HCT116 (cell line): Measurements from ENCODE around the gene ASMTL. TPM values are rescaled to one million over a fixed set of nuclear protein-coding genes. Genes with fewer than 3 reads are reported as not detected.

Experiments
- ATAC-seq: fragments of 200-7000 bp; cut with Tn5 transposase; 2 replicates; pipeline ENCODE4 v1.9.1; 2020; ENCODE audit warnings: mild to moderate bottlenecking, moderate library complexity
- BruUV-seq: library from RNA; stranded (reverse); fragments of 400-500 nt; replicated peaks from 2 replicates; lab custom pipeline; 2021; lab: Mats Ljungman, UMichigan
- CTCF ChIA-PET: fragments of 300-600 bp; sonication (Branson Sonifier 250); formaldehyde crosslinking; loops from one replicate; lab custom pipeline; 2021; ENCODE audit warnings: antibody characterized with exemption; lab: Charles Lee
- POLR2A ChIA-PET: fragments of 300-600, 350-600 bp; sonication (Branson Sonifier 250); formaldehyde crosslinking; loops from one replicate; lab custom pipeline; 2021; ENCODE audit warnings: antibody characterized with exemption; lab: Charles Lee
- RAD21 ChIA-PET, 2 experiments: fragments of 300-600 bp; sonication (Branson Sonifier 250); formaldehyde crosslinking; loops; one replicate each; lab custom pipeline; 2023; ENCODE audit warnings: low total read pairs in 2 of 2; ENCODE audit not compliant: uncharacterized antibody in 2 of 2, unreplicated experiment in 2 of 2, low non-redundant PET in 1 of 2; lab: Charles Lee
- DNase-seq: peaks from one replicate; pipeline ENCODE4 v3.0.0-alpha.2; 2010; ENCODE audit warnings: low read depth, low spot score
- H2AFZ ChIP-seq: fragments of 200-600 bp; shearing (Covaris generic), sonication (generic); 2 replicates; pipeline ENCODE4 v1.6.1; 2017; ENCODE audit warnings: low read depth, mixed run types, mixed read lengths, antibody characterized with exemption, low read length; ENCODE audit not compliant: poor library complexity, severe bottlenecking
- H3K27ac ChIP-seq: 2 replicates; pipeline ENCODE4 v1.5.1; 2012; ENCODE audit warnings: low read depth, low read length
- H3K27me3 ChIP-seq: fragments of 200-600 bp; sonication (generic); 2 replicates; pipeline ENCODE4 v1.6.1; 2016; ENCODE audit warnings: mixed run types, low read length, mixed read lengths; ENCODE audit not compliant: insufficient read depth
- H3K36me3 ChIP-seq, 2 experiments: fragments of 200-500 bp in 1 of 2; fragments of 200-600 bp in 1 of 2; sonication (Bioruptor generic) in 1 of 2; sonication (generic) in 1 of 2; 2 replicates each; pipeline versions ENCODE4 v1.5.1 to v1.6.1; 2014 to 2016; ENCODE audit warnings: low read length in 2 of 2, inconsistent platforms in 1 of 2, mixed read lengths in 1 of 2, mixed run types in 1 of 2; ENCODE audit not compliant: insufficient read depth in 2 of 2, control insufficient read depth in 1 of 2
- H3K4me1 ChIP-seq, 2 experiments: fragments of 200-600 bp in 1 of 2; sonication (generic) in 1 of 2; 2 replicates each; pipeline versions ENCODE4 v1.5.1 to v1.6.1; 2012 to 2017; ENCODE audit warnings: low read length in 2 of 2, inconsistent platforms in 1 of 2, mild to moderate bottlenecking in 1 of 2, mixed read lengths in 1 of 2, mixed run types in 1 of 2, moderate library complexity in 1 of 2; ENCODE audit not compliant: insufficient read depth in 2 of 2, control insufficient read depth in 1 of 2
- H3K4me2 ChIP-seq: fragments of 200-600 bp; sonication (generic); 2 replicates; pipeline ENCODE4 v1.6.1; 2017; ENCODE audit warnings: mixed run types, low read length, mixed read lengths
- H3K4me3 ChIP-seq, 2 experiments: fragments of 200-600 bp in 1 of 2; sonication (generic) in 1 of 2; replicated peaks in 1 of 2; 2 replicates each; pipeline ENCODE4 v1.5.1; 2011 to 2016; ENCODE audit warnings: low read length in 2 of 2, control low read depth in 1 of 2, low read depth in 1 of 2, mild to moderate bottlenecking in 1 of 2, mixed read lengths in 1 of 2, mixed run types in 1 of 2
- H3K79me2 ChIP-seq: fragments of 200-600 bp; sonication (generic); 2 replicates; pipeline ENCODE4 v1.6.1; 2017; ENCODE audit warnings: mild to moderate bottlenecking, mixed run types, low read length, moderate library complexity, mixed read lengths; ENCODE audit not compliant: insufficient read depth
- H3K9ac ChIP-seq: fragments of 200-600 bp; sonication (generic); 2 replicates; pipeline ENCODE4 v1.6.1; 2016; ENCODE audit warnings: low read length, mixed read lengths
- H3K9me2 ChIP-seq: fragments of 200-600 bp; sonication (generic), shearing (Covaris generic); 2 replicates; pipeline ENCODE4 v1.6.1; 2017; ENCODE audit warnings: mixed run types, mild to moderate bottlenecking, moderate library complexity; ENCODE audit not compliant: insufficient read depth
- H3K9me3 ChIP-seq, 2 experiments: fragments of 200-500 bp in 1 of 2; fragments of 200-600 bp in 1 of 2; sonication (Bioruptor generic) in 1 of 2; sonication (generic) in 1 of 2; 2 replicates each; pipeline ENCODE4 v1.6.1; 2014 to 2017; ENCODE audit warnings: low read length in 2 of 2, mixed read lengths in 2 of 2, inconsistent platforms in 1 of 2, low read depth in 1 of 2, mild to moderate bottlenecking in 1 of 2, mixed run types in 1 of 2, moderate library complexity in 1 of 2; ENCODE audit not compliant: control insufficient read depth in 1 of 2, insufficient read depth in 1 of 2
- H4K20me1 ChIP-seq: fragments of 200-600 bp; sonication (generic), shearing (Covaris generic); 2 replicates; pipeline ENCODE4 v1.6.1; 2017; ENCODE audit warnings: mixed run types, mild to moderate bottlenecking, moderate library complexity; ENCODE audit not compliant: insufficient read depth
- CBX3 ChIP-seq: IDR thresholded peaks from 2 replicates; pipeline ENCODE4 v1.6.1; 2012; ENCODE audit warnings: low read depth
- CTCF ChIP-seq, 3 experiments: fragments of 200-600 bp in 1 of 3; sonication (generic) in 1 of 3; IDR thresholded peaks in 2 of 3; conservative IDR thresholded peaks in 1 of 3; 2 replicates each; pipeline ENCODE4 v1.5.1; 2012 to 2017; ENCODE audit warnings: low read depth in 2 of 3, low read length in 2 of 3, antibody characterized with exemption in 1 of 3, borderline replicate concordance in 1 of 3, control low read depth in 1 of 3, mild to moderate bottlenecking in 1 of 3, mixed read lengths in 1 of 3, mixed run types in 1 of 3, moderate library complexity in 1 of 3; ENCODE audit not compliant: insufficient read depth in 1 of 3
- MAX ChIP-seq: IDR thresholded peaks from 2 replicates; pipeline ENCODE4 v1.6.1; 2012
- SP1 ChIP-seq: IDR thresholded peaks from 2 replicates; pipeline ENCODE4 v1.6.1; 2012; ENCODE audit warnings: low read depth
- TCF7L2 ChIP-seq: IDR thresholded peaks from 2 replicates; pipeline ENCODE4 v1.7.0; 2011; ENCODE audit warnings: borderline replicate concordance, inconsistent platforms; ENCODE audit not compliant: insufficient read depth, insufficient read length; ENCODE audit errors: extremely low read depth
- ZBTB33 ChIP-seq: IDR thresholded peaks from 2 replicates; pipeline ENCODE4 v1.6.1; 2011; ENCODE audit warnings: mild to moderate bottlenecking, low read length, moderate library complexity; ENCODE audit not compliant: insufficient replicate concordance; ENCODE audit errors: extremely low read depth
- intact Hi-C: fragments of 100-400 bp; cut with micrococcal nuclease; formaldehyde crosslinking; loops from 2 replicates; pipeline ENCODE4 v1.10.0; 2022
- total RNA-seq: library from RNA; stranded (reverse); gene quantifications from one replicate; pipeline ENCODE4 v1.2.1, GENCODE V29; 2021; ENCODE audit not compliant: unreplicated experiment

Gene ASMTL
- total RNA-seq, 1 experiment from 2014 or later, result 59.6 TPM

DNA sequence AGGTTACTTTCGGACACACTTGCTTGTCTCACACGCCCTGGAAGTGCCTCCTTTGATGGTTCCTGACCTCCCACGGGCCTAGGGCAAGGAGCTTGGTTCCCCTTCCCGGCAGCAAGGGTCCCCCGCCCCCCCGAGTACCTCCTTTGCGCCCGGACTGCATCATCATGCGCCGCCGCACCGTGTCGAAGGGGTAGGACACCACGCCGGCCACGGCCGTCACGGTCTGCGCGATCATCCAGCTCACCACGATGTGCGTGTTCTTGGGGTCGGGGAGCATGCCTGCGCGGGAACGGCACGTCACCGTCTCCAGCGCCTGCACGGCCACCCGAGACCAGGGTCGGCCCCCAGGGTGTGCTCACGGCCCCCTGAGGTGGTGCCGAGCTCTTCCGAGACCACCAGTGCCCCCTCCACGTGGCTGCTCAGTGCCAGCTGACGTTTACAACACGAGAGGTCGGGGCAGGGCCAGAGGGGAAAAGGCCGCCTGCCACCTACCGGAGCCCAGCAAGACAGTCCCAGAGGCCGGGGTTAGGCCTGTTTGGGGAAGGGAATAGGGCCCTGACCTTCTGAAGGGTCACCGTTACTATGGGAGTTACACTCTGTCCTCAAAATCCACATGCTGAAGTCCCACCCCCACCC lies 65.5 kb downstream of the ASMTL start:
- no TSS peak for BruUV-seq
- DNase-seq, result no peak
- no peaks in the 10 kb centered on the region for H3K9me2 ChIP-seq
- no peak for TF ChIP-seq ZBTB33
- TF ChIP-seq TCF7L2, result no peak
- TF ChIP-seq SP1, result no peak
- TF ChIP-seq, all 23 proteins: peak for 0
- no peaks in the 10 kb centered on the region for H3K27me3 ChIP-seq
- ChIA-PET POLR2A (no interaction called here), RAD21 (no interaction called here), CTCF (no interaction called here)
- peaks cover 4% of the 10 kb centered on the region; the same call in 1 of the 2 replicates for H4K20me1 ChIP-seq
- H3K9me3 ChIP-seq, result no peaks in the 10 kb centered on the region
- H3K36me3 ChIP-seq, result peaks cover 8 to 53% of the 10 kb centered on the region in 2 experiments
- no peak overlapping the region for H2AFZ ChIP-seq
- peaks cover 5 to 42% of the 10 kb centered on the region in 2 experiments; a peak in 3 of 4 replicates for H3K4me1 ChIP-seq
- ATAC-seq, result no peak
- H3K27ac ChIP-seq, result no peak overlapping the region
- no peak overlapping the region for H3K4me3 ChIP-seq
- intact Hi-C loops, result no loop called here
- peaks cover 50% of the 10 kb centered on the region for H3K79me2 ChIP-seq
- H3K9ac ChIP-seq, result no peak overlapping the region
- no peak overlapping the region for H3K4me2 ChIP-seq

DNA sequence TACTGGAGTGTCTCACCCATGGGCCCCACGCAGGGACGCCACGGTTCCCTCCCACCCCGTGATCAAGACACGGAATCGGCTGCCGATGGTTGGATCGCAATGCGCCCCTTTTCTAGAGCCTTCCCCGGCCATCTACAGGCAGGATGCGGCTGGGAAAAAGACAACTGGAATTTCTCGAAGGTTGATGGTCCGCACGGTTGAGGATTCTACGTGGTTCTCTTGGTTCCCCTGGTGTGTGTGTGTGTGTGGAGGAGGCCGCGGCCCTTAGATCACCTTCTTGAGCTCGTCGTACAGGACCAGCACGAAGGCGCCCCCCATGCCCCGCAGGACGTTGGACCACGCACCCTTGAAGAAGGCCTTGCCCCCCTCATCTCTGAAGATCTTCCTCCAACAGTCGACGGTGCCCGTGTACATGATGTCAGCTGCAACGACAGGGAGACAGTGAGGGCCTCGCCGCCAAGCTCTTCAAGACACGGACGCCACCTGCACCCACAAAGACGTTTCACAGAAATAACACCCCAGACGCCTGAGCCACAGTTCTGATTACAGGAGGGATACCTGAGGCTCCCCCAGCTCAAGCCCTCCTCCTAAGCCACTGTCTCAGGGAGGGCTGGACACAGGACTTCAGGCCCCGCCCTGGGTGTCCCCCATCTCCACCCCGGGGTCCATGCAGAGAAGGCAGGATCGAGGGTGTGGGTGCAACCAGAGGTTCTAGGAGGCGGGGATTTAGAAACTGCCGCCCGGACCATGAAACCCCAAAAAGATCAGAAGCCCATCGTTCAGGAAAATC lies 66.2 kb downstream of the ASMTL start:
- H4K20me1 ChIP-seq, result peaks cover 4% of the 10 kb centered on the region; the same call in 1 of the 2 replicates
- no peaks in the 10 kb centered on the region for H3K9me2 ChIP-seq
- ChIA-PET RAD21 (no interaction called here), POLR2A (no interaction called here), CTCF (no interaction called here)
- H3K9ac ChIP-seq, result no peak overlapping the region
- BruUV-seq, result no TSS peak
- no peaks in the 10 kb centered on the region for H3K9me3 ChIP-seq
- H3K79me2 ChIP-seq, result peaks cover 50% of the 10 kb centered on the region
- intact Hi-C loops, result no loop called here
- no peak for DNase-seq
- H3K27ac ChIP-seq, result no peak overlapping the region
- no peak for ATAC-seq
- H3K4me2 ChIP-seq, result no peak overlapping the region
- H3K4me3 ChIP-seq, result no peak overlapping the region
- H2AFZ ChIP-seq, result no peak overlapping the region
- H3K4me1 ChIP-seq, result peaks cover 5 to 50% of the 10 kb centered on the region in 2 experiments; a peak in 3 of 4 replicates
- H3K27me3 ChIP-seq, result no peaks in the 10 kb centered on the region
- peaks cover 8 to 53% of the 10 kb centered on the region in 2 experiments for H3K36me3 ChIP-seq
- TF ChIP-seq CTCF (IDR thresholded peaks at IDR 0.05 in 2 of 3, conservative IDR thresholded peaks at IDR 0.05 in 1 of 3; ENCODE audit: borderline replicate concordance in 1 of 3, insufficient read depth in 1 of 3, low read depth in 2 of 3, low read length in 2 of 3) (no peak), CBX3 (no peak), TCF7L2 (no peak), MAX (no peak), ZBTB33 (no peak)
